AG10803 (cell line): ENCODE data around the gene KIFC1.
A peak's percentile ranks its signal among the peaks of the same experiment; 100 is the strongest.

ENCODE experiments used
- DNase-seq: peaks from one replicate; pipeline ENCODE4 v3.0.0; 2010; ENCODE audit warnings: low read depth
- H3K4me3 ChIP-seq: 2 replicates; pipeline ENCODE4 v1.5.1; 2011; ENCODE audit warnings: mild to moderate bottlenecking, low read length, control low read depth
- CTCF ChIP-seq: conservative IDR thresholded peaks from 2 replicates; pipeline ENCODE4 v1.5.1; 2011; ENCODE audit warnings: mild to moderate bottlenecking, low read length, control low read depth, inconsistent platforms

Gene KIFC1

GRCh38 chr6:33455051-33455450 is 63.4 kb downstream of the KIFC1 start:
- TF ChIP-seq CTCF, result no peak
- peak overlapping the region; percentile 92 for H3K4me3 ChIP-seq
- DNase-seq, result no peak

DNA sequence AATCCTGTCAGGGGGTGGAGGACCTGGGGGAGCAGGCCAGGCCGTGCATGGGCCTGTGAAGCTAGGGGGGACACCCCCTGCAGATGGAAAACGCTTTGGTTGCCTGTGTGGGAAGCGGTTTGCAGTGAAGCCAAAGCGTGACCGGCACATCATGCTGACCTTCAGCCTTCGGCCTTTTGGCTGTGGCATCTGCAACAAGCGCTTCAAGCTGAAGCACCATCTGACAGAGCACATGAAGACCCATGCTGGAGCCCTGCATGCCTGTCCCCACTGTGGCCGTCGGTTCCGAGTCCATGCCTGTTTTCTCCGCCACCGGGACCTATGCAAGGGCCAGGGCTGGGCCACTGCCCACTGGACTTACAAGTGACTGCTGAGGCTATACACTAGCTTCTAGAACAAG is 64.5 kb downstream of the KIFC1 start:
- no peak for TF ChIP-seq CTCF
- DNase-seq, result no peak
- no peak overlapping the region for H3K4me3 ChIP-seq

GRCh38 chr6:33458676-33459075 is 67.1 kb downstream of the KIFC1 start:
- no peak overlapping the region for H3K4me3 ChIP-seq
- no peak for TF ChIP-seq CTCF
- DNase-seq, result no peak

DNA sequence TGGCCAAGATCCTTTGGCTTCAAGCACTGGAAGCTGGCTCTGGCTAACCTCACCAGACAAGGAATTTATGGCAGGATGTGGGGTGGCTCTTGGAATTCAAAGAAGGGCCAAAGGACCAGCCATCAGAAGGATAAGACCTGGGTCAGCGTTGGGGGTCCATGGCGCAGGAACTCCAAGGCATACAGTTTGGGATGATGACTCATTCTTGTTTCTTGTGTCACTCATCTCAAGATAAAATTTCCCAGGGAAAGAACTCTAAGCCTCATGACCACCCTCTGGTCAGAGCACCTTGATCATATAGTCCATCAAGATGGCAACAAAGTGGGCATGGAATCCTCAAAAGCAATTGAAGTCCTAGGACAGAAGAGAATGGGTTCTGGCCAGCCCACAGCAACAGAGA is 67.6 kb downstream of the KIFC1 start:
- TF ChIP-seq CTCF, result no peak
- no peak for DNase-seq
- no peak overlapping the region for H3K4me3 ChIP-seq
